ENCODE results near the gene MCHR1. TPM values are rescaled to one million over a fixed set of nuclear protein-coding genes. Genes with fewer than 3 reads are reported as not detected.

MCHR1 gene, protein sequence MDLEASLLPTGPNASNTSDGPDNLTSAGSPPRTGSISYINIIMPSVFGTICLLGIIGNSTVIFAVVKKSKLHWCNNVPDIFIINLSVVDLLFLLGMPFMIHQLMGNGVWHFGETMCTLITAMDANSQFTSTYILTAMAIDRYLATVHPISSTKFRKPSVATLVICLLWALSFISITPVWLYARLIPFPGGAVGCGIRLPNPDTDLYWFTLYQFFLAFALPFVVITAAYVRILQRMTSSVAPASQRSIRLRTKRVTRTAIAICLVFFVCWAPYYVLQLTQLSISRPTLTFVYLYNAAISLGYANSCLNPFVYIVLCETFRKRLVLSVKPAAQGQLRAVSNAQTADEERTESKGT
- total RNA-seq = under 1 TPM in 2 of 4 donors, not detected in 2; 0.27 to 0.40 TPM

- Histone ChIP-seq H3K4me1 (peaks cover 0 to 24% (median 12%) of the 10 kb centered on the region in 3 donors), H3K4me3 (peak within 1 kb of the TSS in 1 of 2 donors; percentile 37), H3K9me3 (no peaks in the 10 kb centered on the region), H3K36me3 (no peaks in the 10 kb centered on the region), H3K27ac (no peak within 1 kb of the TSS), H3K27me3 (peaks cover 16% of the 10 kb centered on the region)
- TF ChIP-seq, protein P1, sequence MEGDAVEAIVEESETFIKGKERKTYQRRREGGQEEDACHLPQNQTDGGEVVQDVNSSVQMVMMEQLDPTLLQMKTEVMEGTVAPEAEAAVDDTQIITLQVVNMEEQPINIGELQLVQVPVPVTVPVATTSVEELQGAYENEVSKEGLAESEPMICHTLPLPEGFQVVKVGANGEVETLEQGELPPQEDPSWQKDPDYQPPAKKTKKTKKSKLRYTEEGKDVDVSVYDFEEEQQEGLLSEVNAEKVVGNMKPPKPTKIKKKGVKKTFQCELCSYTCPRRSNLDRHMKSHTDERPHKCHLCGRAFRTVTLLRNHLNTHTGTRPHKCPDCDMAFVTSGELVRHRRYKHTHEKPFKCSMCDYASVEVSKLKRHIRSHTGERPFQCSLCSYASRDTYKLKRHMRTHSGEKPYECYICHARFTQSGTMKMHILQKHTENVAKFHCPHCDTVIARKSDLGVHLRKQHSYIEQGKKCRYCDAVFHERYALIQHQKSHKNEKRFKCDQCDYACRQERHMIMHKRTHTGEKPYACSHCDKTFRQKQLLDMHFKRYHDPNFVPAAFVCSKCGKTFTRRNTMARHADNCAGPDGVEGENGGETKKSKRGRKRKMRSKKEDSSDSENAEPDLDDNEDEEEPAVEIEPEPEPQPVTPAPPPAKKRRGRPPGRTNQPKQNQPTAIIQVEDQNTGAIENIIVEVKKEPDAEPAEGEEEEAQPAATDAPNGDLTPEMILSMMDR (IDR thresholded peaks at IDR 0.05) = no peak
- TF ChIP-seq POLR2A (IDR thresholded peaks at IDR 0.05) (no peak), EP300 (IDR thresholded peaks at IDR 0.05) (no peak), POLR2AphosphoS5 (IDR thresholded peaks at IDR 0.05) (no peak)
- 9% methylated on average over 10 of the region's 21 CpGs; no CpG with 5 or more reads in 1 of the 2 donors for WGBS, 2 donors (ENCODE audit: low coverage in 1 of 2)
- ATAC-seq = no peak
Observed at GRCh38 chr22:40679249-40679963, at the start of gene MCHR1. Gene MCHR1 (plus strand): TSS chr22:40679484. CDS start chr22:40679653, 169 bp downstream.

DNA sequence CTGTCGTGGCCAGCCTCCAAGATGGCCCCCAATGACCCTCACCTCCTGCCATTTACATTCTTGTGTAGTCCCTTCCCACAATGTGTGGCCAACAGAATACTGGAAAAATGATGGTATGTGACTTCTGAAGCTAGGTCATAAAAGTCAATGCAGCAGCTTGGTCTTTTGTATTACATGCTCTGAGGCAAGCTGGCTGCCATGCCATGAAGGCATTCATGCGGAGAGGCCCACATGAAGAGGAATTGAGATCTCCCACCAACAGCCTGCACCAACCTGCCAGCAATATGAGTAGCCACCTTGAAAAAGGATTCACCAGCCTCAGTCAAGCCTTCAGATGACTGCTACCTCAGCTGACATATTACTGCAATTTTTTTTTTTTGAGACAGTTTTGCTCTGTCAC lies 47.4 kb upstream of the MCHR1 start:
- H3K27ac ChIP-seq = no peak overlapping the region
- 94% methylated on average over 2 of the region's 2 CpGs for WGBS, 2 donors (ENCODE audit: low coverage in 1 of 2)
- TF ChIP-seq POLR2A (IDR thresholded peaks at IDR 0.05) = no peak
- no peak for TF ChIP-seq EP300 (IDR thresholded peaks at IDR 0.05)
- TF ChIP-seq, protein P1 (IDR thresholded peaks at IDR 0.05) = no peak
- TF ChIP-seq POLR2AphosphoS5 (IDR thresholded peaks at IDR 0.05) = no peak
- peaks cover 0 to 64% (median 0%) of the 10 kb centered on the region in 3 donors for H3K4me1 ChIP-seq
- no peak overlapping the region for H3K4me3 ChIP-seq
- no peaks in the 10 kb centered on the region for H3K36me3 ChIP-seq
- no peaks in the 10 kb centered on the region for H3K27me3 ChIP-seq
- no peak for ATAC-seq
- H3K9me3 ChIP-seq = no peaks in the 10 kb centered on the region

GRCh38 chr22:40633036-40633435 lies 46.2 kb upstream of the MCHR1 start:
- no peaks in the 10 kb centered on the region for H3K9me3 ChIP-seq
- 93 to 98% methylated on average over 3 of the region's 3 CpGs for WGBS, 2 donors (ENCODE audit: low coverage in 1 of 2)
- H3K27me3 ChIP-seq = no peaks in the 10 kb centered on the region
- TF ChIP-seq POLR2AphosphoS5 (IDR thresholded peaks at IDR 0.05) = no peak
- TF ChIP-seq, protein P1 (IDR thresholded peaks at IDR 0.05) = no peak
- TF ChIP-seq EP300 (IDR thresholded peaks at IDR 0.05) = no peak
- no peak for TF ChIP-seq POLR2A (IDR thresholded peaks at IDR 0.05)
- ATAC-seq = no peak
- no peaks in the 10 kb centered on the region for H3K36me3 ChIP-seq
- no peak overlapping the region for H3K4me3 ChIP-seq
- peaks cover 0 to 66% (median 0%) of the 10 kb centered on the region in 3 donors for H3K4me1 ChIP-seq
- no peak overlapping the region for H3K27ac ChIP-seq

DNA sequence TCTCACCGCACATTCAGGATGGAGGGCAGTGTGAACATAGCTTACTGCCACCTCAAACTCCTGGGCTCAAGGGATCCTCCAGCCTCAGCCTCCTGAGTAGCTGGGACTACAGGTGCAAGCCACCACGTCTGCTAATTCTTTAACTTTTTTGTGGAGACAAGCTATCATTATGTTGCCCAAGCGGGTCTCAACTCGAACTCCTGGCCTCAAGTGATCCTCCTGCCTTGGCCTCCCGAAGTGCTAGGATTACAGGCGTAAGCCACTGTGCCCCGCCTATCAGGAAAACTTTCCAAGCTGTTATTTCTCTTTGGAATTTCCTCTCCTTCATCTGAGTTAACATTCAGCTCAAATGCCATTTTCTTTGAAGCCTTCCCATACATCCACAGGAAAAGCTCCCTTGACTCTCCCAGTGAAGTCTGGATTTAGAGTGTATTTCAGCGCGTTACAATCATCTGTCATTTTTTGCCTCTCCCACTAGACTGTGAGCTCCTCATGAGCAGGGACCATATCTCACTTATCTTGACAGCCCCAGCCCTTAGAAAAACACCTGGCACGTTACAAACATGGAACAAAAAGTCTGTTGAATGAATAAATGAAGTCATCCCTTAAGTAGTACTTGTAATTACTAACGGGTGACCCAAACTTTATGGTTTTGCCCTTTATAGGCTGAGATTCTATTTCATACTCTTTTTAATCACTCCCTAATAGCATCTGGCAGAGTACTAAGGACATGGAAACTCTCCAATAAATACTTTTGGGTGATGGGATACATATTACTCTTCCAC lies 45.0 kb upstream of the MCHR1 start:
- H3K27ac ChIP-seq = peak overlapping the region in 3 of 4 donors; percentile 94 to 96 (median 96)
- peaks cover 0 to 60% (median 0%) of the 10 kb centered on the region in 3 donors for H3K4me1 ChIP-seq
- H3K4me3 ChIP-seq = peak overlapping the region in 1 of 2 donors; percentile 98
- H3K9me3 ChIP-seq = no peaks in the 10 kb centered on the region
- no peaks in the 10 kb centered on the region for H3K27me3 ChIP-seq
- no peaks in the 10 kb centered on the region for H3K36me3 ChIP-seq
- no peak for ATAC-seq
- WGBS, 2 donors (ENCODE audit: low coverage in 1 of 2) = 35 to 64% methylated on average over 5 to 11 of the region's 11 CpGs
- no peak for TF ChIP-seq POLR2A (IDR thresholded peaks at IDR 0.05)
- TF ChIP-seq, protein P1 (IDR thresholded peaks at IDR 0.05) = no peak
- TF ChIP-seq EP300 (IDR thresholded peaks at IDR 0.05) = no peak
- no peak for TF ChIP-seq POLR2AphosphoS5 (IDR thresholded peaks at IDR 0.05)
